HepG2 (cell line): Measurements from ENCODE around the gene RNF126. TPM values are rescaled to one million over a fixed set of nuclear protein-coding genes. Genes with fewer than 3 reads are reported as not detected.

ENCODE experiments used
- CEBPB ChIP-seq: IDR thresholded peaks from 2 replicates; pipeline ENCODE4 v1.6.1; 2011; ENCODE audit warnings: low read depth, low read length, improper control_type of control experiment, borderline replicate concordance
- EED ChIP-seq: sonication (generic); formaldehyde crosslinking; IDR thresholded peaks from 2 replicates; pipeline ENCODE4 v1.5.0; 2020; ENCODE audit warnings: mild to moderate bottlenecking, missing genetic modification reagents
- ERF ChIP-seq: IDR thresholded peaks from 2 replicates; pipeline ENCODE4 v1.6.1; 2018; ENCODE audit warnings: missing biosample characterization, missing genetic modification reagents
- HDAC1 ChIP-seq: sonication (generic); formaldehyde crosslinking; IDR thresholded peaks from 2 replicates; pipeline ENCODE4 v1.5.1; 2020; ENCODE audit warnings: mild to moderate bottlenecking, missing genetic modification reagents
- HOXD1 ChIP-seq: sonication (generic); formaldehyde crosslinking; IDR thresholded peaks from 2 replicates; pipeline ENCODE4 v1.5.0; 2020; ENCODE audit warnings: missing genetic modification reagents
- KAT8 ChIP-seq: IDR thresholded peaks from 2 replicates; pipeline ENCODE4 v1.6.1; 2016; ENCODE audit warnings: missing genetic modification reagents, missing compliant biosample characterization
- KMT2A ChIP-seq: sonication (generic); formaldehyde crosslinking; IDR thresholded peaks from 2 replicates; pipeline ENCODE4 v1.4.0; 2020; ENCODE audit warnings: missing genetic modification reagents
- NBN ChIP-seq: fragments of 450-650 bp; conservative IDR thresholded peaks from 2 replicates; pipeline ENCODE4 v1.6.1; 2017
- NR2F2 ChIP-seq: IDR thresholded peaks from 2 replicates; pipeline ENCODE4 v1.6.1; 2012; ENCODE audit warnings: low read depth, inconsistent platforms, borderline replicate concordance
- PPARG ChIP-seq: conservative IDR thresholded peaks from 2 replicates; pipeline ENCODE4 v1.6.1; 2016; ENCODE audit warnings: missing biosample characterization, missing genetic modification reagents
- RARA ChIP-seq: IDR thresholded peaks from 2 replicates; pipeline ENCODE4 v1.6.1; 2016; ENCODE audit warnings: missing genetic modification reagents, missing compliant biosample characterization
- SAP130 ChIP-seq: IDR thresholded peaks from 2 replicates; pipeline ENCODE4 v1.6.1; 2016; ENCODE audit warnings: low read depth
- ZFP41 ChIP-seq: sonication (generic); formaldehyde crosslinking; IDR thresholded peaks from 2 replicates; pipeline ENCODE4 v1.4.0; 2020; ENCODE audit warnings: mild to moderate bottlenecking, missing genetic modification reagents, borderline replicate concordance
- ZFX ChIP-seq: sonication (generic); formaldehyde crosslinking; IDR thresholded peaks from 2 replicates; pipeline ENCODE4 v1.4.0; 2020; ENCODE audit warnings: mild to moderate bottlenecking, low read depth, missing genetic modification reagents, moderate library complexity
- ZNF326 ChIP-seq: sonication (generic); formaldehyde crosslinking; IDR thresholded peaks from 2 replicates; pipeline ENCODE4 v1.4.0; 2020; ENCODE audit warnings: missing genetic modification reagents, borderline replicate concordance
- ZNF335 ChIP-seq: sonication (generic); formaldehyde crosslinking; IDR thresholded peaks from 2 replicates; pipeline ENCODE4 v1.4.0; 2020; ENCODE audit warnings: missing genetic modification reagents
- ZNF496 ChIP-seq: sonication (generic); formaldehyde crosslinking; IDR thresholded peaks from 2 replicates; pipeline ENCODE4 v1.8.1; 2023; ENCODE audit warnings: mild to moderate bottlenecking, moderate library complexity, missing genetic modification reagents; ENCODE audit not compliant: insufficient replicate concordance
- ZNF546 ChIP-seq: sonication (generic); formaldehyde crosslinking; conservative IDR thresholded peaks from 2 replicates; pipeline ENCODE4 v1.8.1; 2023; ENCODE audit warnings: mild to moderate bottlenecking, missing genetic modification reagents
- ZNF598 ChIP-seq: sonication (generic); formaldehyde crosslinking; IDR thresholded peaks from 2 replicates; pipeline ENCODE4 v1.5.1; 2020; ENCODE audit warnings: mild to moderate bottlenecking, missing genetic modification reagents, borderline replicate concordance
- ZNF775 ChIP-seq: sonication (generic); formaldehyde crosslinking; IDR thresholded peaks from 2 replicates; pipeline ENCODE4 v1.4.0; 2020; ENCODE audit warnings: missing genetic modification reagents, mild to moderate bottlenecking, moderate library complexity, borderline replicate concordance
- polyA plus RNA-seq, 8 experiments: library from polyadenylated mRNA; depleted of rRNA in 3 of 8; stranded (reverse) in 7 of 8; unstranded in 1 of 8; fragments of >200 nt; fragmentation: Illumina TruSeq in 4 of 8; extraction: Trizol in 4 of 8; gene quantifications; 2 replicates each; pipeline versions ENCODE4 v1.2.1 to v1.2.3, GENCODE V29; 2011 to 2016; ENCODE audit warnings: low read depth in 4 of 8, missing spikeins in 1 of 8, mixed read lengths in 1 of 8; ENCODE audit not compliant: insufficient read depth in 1 of 8
- total RNA-seq, 5 experiments: library from RNA; depleted of rRNA; stranded (reverse); fragments of >200 nt; fragmentation: Illumina TruSeq; extraction: Trizol; gene quantifications; 2 replicates each; pipeline ENCODE4 v1.2.3, GENCODE V29; 2016; ENCODE audit warnings: low read depth in 1 of 5
- TF ChIP-seq, protein P1 (sequence below): sonication (generic); formaldehyde crosslinking; IDR thresholded peaks from 2 replicates; pipeline ENCODE4 v1.4.0; 2020; ENCODE audit warnings: missing genetic modification reagents
- TF ChIP-seq, protein P2 (sequence below): sonication (generic); formaldehyde crosslinking; IDR thresholded peaks from 2 replicates; pipeline ENCODE4 v1.4.0; 2020; ENCODE audit warnings: missing genetic modification reagents
- TF ChIP-seq, protein P3 (sequence below): sonication (generic); formaldehyde crosslinking; IDR thresholded peaks from 2 replicates; pipeline ENCODE4 v1.4.0; 2020; ENCODE audit warnings: missing genetic modification reagents, borderline replicate concordance
- TF ChIP-seq, protein P4 (sequence below): sonication (generic); formaldehyde crosslinking; IDR thresholded peaks from 2 replicates; pipeline ENCODE4 v1.4.0; 2020; ENCODE audit warnings: missing genetic modification reagents
- TF ChIP-seq, protein P5 (sequence below): IDR thresholded peaks from 2 replicates; pipeline ENCODE4 v1.6.1; 2016; ENCODE audit warnings: missing genetic modification reagents, missing compliant biosample characterization

Gene RNF126
- total and polyA plus RNA-seq, 2 of the 13 experiments (the other 11 are each of a cell fraction or from before 2014, with no cell fraction given): 23.2 to 34.0 TPM

DNA sequence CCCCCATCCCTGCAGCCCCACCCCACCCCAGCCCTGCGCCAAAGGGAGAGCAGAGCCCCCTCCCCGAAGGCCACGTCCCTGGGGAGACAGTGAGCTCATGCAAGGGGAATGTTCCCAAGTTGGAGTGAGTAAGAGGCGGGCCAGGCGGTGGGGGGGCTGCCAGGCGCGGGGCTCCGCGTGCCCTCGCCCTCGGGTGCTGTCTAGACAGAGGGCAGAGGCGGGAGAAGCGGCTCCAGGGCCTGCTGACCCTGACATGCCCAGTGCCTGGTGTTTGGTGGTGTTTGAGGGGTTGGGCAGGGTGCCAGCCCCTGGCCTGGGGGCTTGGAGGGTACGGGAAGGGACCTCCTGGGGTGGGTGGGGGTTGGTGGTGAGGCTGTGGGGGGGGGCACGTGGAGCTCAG, 14.2 kb upstream of the RNF126 start (continued):
- TF ChIP-seq, protein P1, sequence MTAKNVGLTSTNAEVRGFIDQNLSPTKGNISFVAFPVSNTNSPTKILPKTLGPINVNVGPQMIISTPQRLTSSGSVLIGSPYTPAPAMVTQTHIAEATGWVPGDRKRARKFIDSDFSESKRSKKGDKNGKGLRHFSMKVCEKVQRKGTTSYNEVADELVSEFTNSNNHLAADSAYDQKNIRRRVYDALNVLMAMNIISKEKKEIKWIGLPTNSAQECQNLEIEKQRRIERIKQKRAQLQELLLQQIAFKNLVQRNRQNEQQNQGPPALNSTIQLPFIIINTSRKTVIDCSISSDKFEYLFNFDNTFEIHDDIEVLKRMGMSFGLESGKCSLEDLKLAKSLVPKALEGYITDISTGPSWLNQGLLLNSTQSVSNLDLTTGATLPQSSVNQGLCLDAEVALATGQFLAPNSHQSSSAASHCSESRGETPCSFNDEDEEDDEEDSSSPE: no peak
- TF ChIP-seq PPARG (CRISPR knock-in tag): no peak
- TF ChIP-seq ZNF326: peak; percentile 87
- TF ChIP-seq ZNF335 (CRISPR knock-in tag): no peak
- no peak for TF ChIP-seq NBN
- no peak for TF ChIP-seq HDAC1 (CRISPR knock-in tag)
- no peak for TF ChIP-seq HOXD1 (CRISPR knock-in tag)
- no peak for TF ChIP-seq KMT2A (CRISPR knock-in tag)
- TF ChIP-seq ZNF546 (CRISPR knock-in tag): no peak
- no peak for TF ChIP-seq ZFP41 (CRISPR knock-in tag)
- TF ChIP-seq CEBPB: no peak
- TF ChIP-seq RARA (CRISPR knock-in tag): peak; percentile 49
- TF ChIP-seq, protein P2, sequence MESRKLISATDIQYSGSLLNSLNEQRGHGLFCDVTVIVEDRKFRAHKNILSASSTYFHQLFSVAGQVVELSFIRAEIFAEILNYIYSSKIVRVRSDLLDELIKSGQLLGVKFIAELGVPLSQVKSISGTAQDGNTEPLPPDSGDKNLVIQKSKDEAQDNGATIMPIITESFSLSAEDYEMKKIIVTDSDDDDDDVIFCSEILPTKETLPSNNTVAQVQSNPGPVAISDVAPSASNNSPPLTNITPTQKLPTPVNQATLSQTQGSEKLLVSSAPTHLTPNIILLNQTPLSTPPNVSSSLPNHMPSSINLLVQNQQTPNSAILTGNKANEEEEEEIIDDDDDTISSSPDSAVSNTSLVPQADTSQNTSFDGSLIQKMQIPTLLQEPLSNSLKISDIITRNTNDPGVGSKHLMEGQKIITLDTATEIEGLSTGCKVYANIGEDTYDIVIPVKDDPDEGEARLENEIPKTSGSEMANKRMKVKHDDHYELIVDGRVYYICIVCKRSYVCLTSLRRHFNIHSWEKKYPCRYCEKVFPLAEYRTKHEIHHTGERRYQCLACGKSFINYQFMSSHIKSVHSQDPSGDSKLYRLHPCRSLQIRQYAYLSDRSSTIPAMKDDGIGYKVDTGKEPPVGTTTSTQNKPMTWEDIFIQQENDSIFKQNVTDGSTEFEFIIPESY (CRISPR knock-in tag): no peak
- TF ChIP-seq, protein P3, sequence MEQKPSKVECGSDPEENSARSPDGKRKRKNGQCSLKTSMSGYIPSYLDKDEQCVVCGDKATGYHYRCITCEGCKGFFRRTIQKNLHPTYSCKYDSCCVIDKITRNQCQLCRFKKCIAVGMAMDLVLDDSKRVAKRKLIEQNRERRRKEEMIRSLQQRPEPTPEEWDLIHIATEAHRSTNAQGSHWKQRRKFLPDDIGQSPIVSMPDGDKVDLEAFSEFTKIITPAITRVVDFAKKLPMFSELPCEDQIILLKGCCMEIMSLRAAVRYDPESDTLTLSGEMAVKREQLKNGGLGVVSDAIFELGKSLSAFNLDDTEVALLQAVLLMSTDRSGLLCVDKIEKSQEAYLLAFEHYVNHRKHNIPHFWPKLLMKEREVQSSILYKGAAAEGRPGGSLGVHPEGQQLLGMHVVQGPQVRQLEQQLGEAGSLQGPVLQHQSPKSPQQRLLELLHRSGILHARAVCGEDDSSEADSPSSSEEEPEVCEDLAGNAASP (CRISPR knock-in tag): no peak
- 0 out of 2 replicates have a peak, but pooled peaks have one; percentile 28 for TF ChIP-seq SAP130 (CRISPR knock-in tag)
- TF ChIP-seq, protein P4, sequence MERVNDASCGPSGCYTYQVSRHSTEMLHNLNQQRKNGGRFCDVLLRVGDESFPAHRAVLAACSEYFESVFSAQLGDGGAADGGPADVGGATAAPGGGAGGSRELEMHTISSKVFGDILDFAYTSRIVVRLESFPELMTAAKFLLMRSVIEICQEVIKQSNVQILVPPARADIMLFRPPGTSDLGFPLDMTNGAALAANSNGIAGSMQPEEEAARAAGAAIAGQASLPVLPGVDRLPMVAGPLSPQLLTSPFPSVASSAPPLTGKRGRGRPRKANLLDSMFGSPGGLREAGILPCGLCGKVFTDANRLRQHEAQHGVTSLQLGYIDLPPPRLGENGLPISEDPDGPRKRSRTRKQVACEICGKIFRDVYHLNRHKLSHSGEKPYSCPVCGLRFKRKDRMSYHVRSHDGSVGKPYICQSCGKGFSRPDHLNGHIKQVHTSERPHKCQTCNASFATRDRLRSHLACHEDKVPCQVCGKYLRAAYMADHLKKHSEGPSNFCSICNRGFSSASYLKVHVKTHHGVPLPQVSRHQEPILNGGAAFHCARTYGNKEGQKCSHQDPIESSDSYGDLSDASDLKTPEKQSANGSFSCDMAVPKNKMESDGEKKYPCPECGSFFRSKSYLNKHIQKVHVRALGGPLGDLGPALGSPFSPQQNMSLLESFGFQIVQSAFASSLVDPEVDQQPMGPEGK: peak; percentile 70
- TF ChIP-seq ZNF598 (CRISPR knock-in tag): no peak
- TF ChIP-seq EED (CRISPR knock-in tag): no peak
- TF ChIP-seq, protein P5, sequence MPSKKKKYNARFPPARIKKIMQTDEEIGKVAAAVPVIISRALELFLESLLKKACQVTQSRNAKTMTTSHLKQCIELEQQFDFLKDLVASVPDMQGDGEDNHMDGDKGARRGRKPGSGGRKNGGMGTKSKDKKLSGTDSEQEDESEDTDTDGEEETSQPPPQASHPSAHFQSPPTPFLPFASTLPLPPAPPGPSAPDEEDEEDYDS: no peak
- TF ChIP-seq ZNF775 (CRISPR knock-in tag): no peak
- TF ChIP-seq ZFX (CRISPR knock-in tag): 0 out of 2 replicates have a peak, but pooled peaks have one; percentile 26
- TF ChIP-seq ZNF496: no peak
- TF ChIP-seq ERF (CRISPR knock-in tag): no peak
- no peak for TF ChIP-seq NR2F2
- TF ChIP-seq KAT8 (CRISPR knock-in tag): no peak
